HL-60 (cell line): ENCODE measurements around the gene FGF14.

Experiments
- DNase-seq, 2 experiments: peaks; one replicate each; pipeline ENCODE4 v3.0.0-alpha.2; 2010 to 2020; ENCODE audit warnings: low read depth in 1 of 2, low spot score in 1 of 2
- H3K27ac ChIP-seq: fragments of 250-450 bp; sonication (Bioruptor Pico); replicated peaks from 2 replicates; pipeline ENCODE4 v1.5.1; 2020; ENCODE audit warnings: mild to moderate bottlenecking, moderate library complexity
- H3K27me3 ChIP-seq: fragments of 250-450 bp; sonication (Bioruptor Pico); 2 replicates; pipeline ENCODE4 v1.5.1; 2021; ENCODE audit warnings: mild to moderate bottlenecking, moderate library complexity; ENCODE audit not compliant: insufficient read depth, poor library complexity, severe bottlenecking
- H3K4me3 ChIP-seq: replicated peaks from 2 replicates; pipeline ENCODE4 v1.5.1; 2011; ENCODE audit warnings: mild to moderate bottlenecking, control low read depth, low read length; ENCODE audit not compliant: insufficient read depth
- CTCF ChIP-seq: IDR thresholded peaks from one replicate; pipeline ENCODE4 v1.5.1; 2011; ENCODE audit warnings: low read length, control low read depth, inconsistent platforms; ENCODE audit not compliant: insufficient read depth
- GABPA ChIP-seq: IDR thresholded peaks from 2 replicates; pipeline ENCODE4 v1.6.1; 2012; ENCODE audit warnings: low read depth
- POLR2AphosphoS5 ChIP-seq: IDR thresholded peaks from 2 replicates; pipeline ENCODE4 v1.6.1; 2012; ENCODE audit warnings: low read depth
- REST ChIP-seq: IDR thresholded peaks from 2 replicates; pipeline ENCODE4 v1.6.1; 2012; ENCODE audit warnings: low read depth; ENCODE audit not compliant: insufficient replicate concordance
- SPI1 ChIP-seq: IDR thresholded peaks from 2 replicates; pipeline ENCODE4 v1.6.1; 2012; ENCODE audit warnings: low read depth, mild to moderate bottlenecking, borderline replicate concordance

FGF14 gene

DNA sequence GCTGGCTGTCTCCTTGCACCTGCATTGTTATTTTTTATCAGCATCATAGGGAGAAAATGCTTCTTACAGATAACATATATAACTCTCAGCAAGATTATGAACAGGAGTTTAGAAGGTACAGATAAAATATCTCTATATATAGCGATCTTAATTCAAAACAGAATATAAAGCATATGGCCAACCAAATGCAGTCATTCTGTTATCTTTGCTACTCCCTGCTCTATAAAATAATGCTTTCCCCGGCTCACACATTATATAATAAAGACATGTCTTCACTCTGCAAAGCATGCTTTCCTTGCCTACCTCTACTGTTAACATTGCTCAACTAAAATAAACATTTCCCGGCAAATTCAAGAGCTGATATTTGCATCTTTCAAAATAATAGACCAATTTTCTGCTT is 161.7 kb downstream of the FGF14 start:
- no peak for DNase-seq
- Histone ChIP-seq H3K27me3 (peaks cover 3% of the 10 kb centered on the region), H3K4me3 (no peak overlapping the region), H3K27ac (no peak overlapping the region)
- TF ChIP-seq POLR2AphosphoS5 (no peak), GABPA (no peak), REST (no peak), SPI1 (no peak), CTCF (no peak)

DNA sequence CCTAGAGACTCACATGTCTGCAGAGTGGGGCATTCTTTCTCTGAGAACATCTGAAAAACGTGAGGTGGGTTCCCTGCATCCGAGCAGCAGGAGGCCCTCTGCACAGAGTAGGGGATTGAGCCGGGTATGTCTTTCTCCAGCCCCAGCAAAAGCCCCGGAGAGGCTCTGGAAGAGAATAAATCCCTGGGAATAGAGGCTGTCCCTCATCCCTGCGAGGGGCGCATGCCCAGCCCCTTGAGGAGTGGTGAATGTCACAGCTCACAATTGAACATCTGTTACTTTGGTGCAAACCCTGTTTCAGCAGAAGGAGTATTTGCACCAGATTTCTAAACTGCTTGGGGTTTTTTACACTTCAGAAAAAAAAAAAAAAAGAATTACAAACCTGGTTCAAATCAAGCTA is 164.6 kb downstream of the FGF14 start:
- TF ChIP-seq CTCF, result no peak
- TF ChIP-seq REST, result no peak
- TF ChIP-seq SPI1, result no peak
- no peak for TF ChIP-seq POLR2AphosphoS5
- no peak for TF ChIP-seq GABPA
- peaks cover 3% of the 10 kb centered on the region for H3K27me3 ChIP-seq
- H3K27ac ChIP-seq, result no peak overlapping the region
- DNase-seq, result no peak
- H3K4me3 ChIP-seq, result no peak overlapping the region

DNA sequence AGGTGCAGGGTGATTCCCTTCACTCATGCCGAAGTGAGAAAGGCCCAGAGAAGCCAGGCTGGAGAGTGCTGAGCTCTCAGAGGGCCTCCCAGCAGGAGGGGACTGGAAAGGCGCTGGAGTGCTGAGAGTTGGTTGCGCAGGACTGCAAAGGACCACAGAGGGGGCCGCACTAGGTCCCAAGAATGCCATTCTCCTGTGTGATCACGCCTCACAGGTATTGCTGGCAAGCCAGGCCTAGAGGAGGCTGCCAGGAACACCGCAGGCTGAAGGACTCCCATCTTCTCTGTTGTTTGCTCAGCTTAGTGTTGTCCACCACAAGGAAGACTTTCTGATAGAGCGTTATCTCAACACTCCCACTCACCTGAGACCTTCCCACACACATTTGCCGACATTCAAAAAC is 165.0 kb downstream of the FGF14 start:
- Histone ChIP-seq H3K27me3 (peaks cover 3% of the 10 kb centered on the region), H3K4me3 (no peak overlapping the region), H3K27ac (no peak overlapping the region)
- TF ChIP-seq CTCF (no peak), GABPA (no peak), SPI1 (no peak), REST (no peak), POLR2AphosphoS5 (no peak)
- no peak for DNase-seq
